ENCODE measurements around the gene RRAS. TPM values are rescaled to one million over a fixed set of nuclear protein-coding genes. Genes with fewer than 3 reads are reported as not detected.
"Not testable (repeated sequence)": the region's sequence is repeated elsewhere in the genome, so short reads cannot be mapped to it uniquely, and the experiment has no call there.

RRAS gene
- total RNA-seq, 6 donors from 2014 or later = 81.7 to 160 (median 107) TPM

- no peaks in the 10 kb centered on the region for H3K27me3 ChIP-seq
- 61 to 86% methylated on average over 10 to 11 of the region's 11 CpGs for WGBS, 2 donors
- TF ChIP-seq EP300 (IDR thresholded peaks at IDR 0.05) (no peak), POLR2A (IDR thresholded peaks at IDR 0.05) (no peak), POLR2AphosphoS5 (IDR thresholded peaks at IDR 0.05) (no peak), CTCF (IDR thresholded peaks at IDR 0.05) (no peak)
- ATAC-seq (ENCODE audit: low FRiP score in 2 of 2) (peak in 1 of 2 donors; percentile 79), DNase-seq (peak in 1 of 2 donors; percentile 78)
- no peak overlapping the region for H3K4me3 ChIP-seq
- H3K36me3 ChIP-seq = peaks cover 6 to 43% (median 30%) of the 10 kb centered on the region in 4 donors
- H3K9me3 ChIP-seq = no peaks in the 10 kb centered on the region
- H3K4me1 ChIP-seq = peaks cover 4 to 13% (median 9%) of the 10 kb centered on the region in 4 donors
- peak overlapping the region in 3 of 4 donors; percentile 2 to 49 (median 4) for H3K27ac ChIP-seq
Measured at GRCh38 chr19:49626226-49626625, 13.7 kb downstream of the RRAS start.

GRCh38 chr19:49624967-49625910, 14.7 kb downstream of the RRAS start:
- ATAC-seq (ENCODE audit: low FRiP score in 2 of 2) (peak; percentile 26 to 47), DNase-seq (peak in 1 of 2 donors; percentile 83)
- peak overlapping the region in 1 of 4 donors; percentile 49 for H3K27ac ChIP-seq
- WGBS, 2 donors = 87 to 89% methylated on average over 14 to 27 of the region's 27 CpGs
- no peak overlapping the region for H3K4me3 ChIP-seq
- H3K36me3 ChIP-seq = peaks cover 7 to 47% (median 34%) of the 10 kb centered on the region in 4 donors
- TF ChIP-seq EP300 (IDR thresholded peaks at IDR 0.05) (no peak), CTCF (IDR thresholded peaks at IDR 0.05) (no peak), POLR2AphosphoS5 (IDR thresholded peaks at IDR 0.05) (no peak), POLR2A (IDR thresholded peaks at IDR 0.05) (no peak)
- H3K4me1 ChIP-seq = peaks cover 0 to 6% (median 2%) of the 10 kb centered on the region in 4 donors
- H3K9me3 ChIP-seq = no peaks in the 10 kb centered on the region
- H3K27me3 ChIP-seq = no peaks in the 10 kb centered on the region

- not testable (repeated sequence) for H3K27me3 ChIP-seq; H3K9me3 ChIP-seq; ATAC-seq (ENCODE audit: low FRiP score in 2 of 2); H3K4me3 ChIP-seq; DNase-seq; H3K27ac ChIP-seq
- peaks cover 0 to 14% (median 6%) of the 10 kb centered on the region in 4 donors for H3K4me1 ChIP-seq
- 85 to 90% methylated on average over 13 of the region's 13 CpGs for WGBS, 2 donors
- peaks cover 25 to 71% (median 58%) of the 10 kb centered on the region in 4 donors for H3K36me3 ChIP-seq
Measured at GRCh38 chr19:49617860-49618259, 22.1 kb downstream of the RRAS start.

- H3K36me3 ChIP-seq = peaks cover 24 to 69% (median 56%) of the 10 kb centered on the region in 4 donors
- no peaks in the 10 kb centered on the region for H3K27me3 ChIP-seq
- 94% methylated on average over 7 of the region's 7 CpGs for WGBS, 2 donors
Measured at GRCh38 chr19:49616945-49617344, 23.0 kb downstream of the RRAS start.

More at GRCh38 chr19:49616945-49617344, 23.0 kb downstream of the RRAS start:
- Histone ChIP-seq H3K4me1 (peaks cover 5 to 18% (median 14%) of the 10 kb centered on the region in 4 donors), H3K27ac (no peak overlapping the region), H3K9me3 (no peaks in the 10 kb centered on the region), H3K4me3 (no peak overlapping the region)
- ATAC-seq (ENCODE audit: low FRiP score in 2 of 2) (no peak), DNase-seq (no peak)
- TF ChIP-seq POLR2AphosphoS5 (IDR thresholded peaks at IDR 0.05) (no peak), EP300 (IDR thresholded peaks at IDR 0.05) (no peak), CTCF (IDR thresholded peaks at IDR 0.05) (no peak), POLR2A (IDR thresholded peaks at IDR 0.05) (no peak)

All from upper lobe of left lung (tissue), 6 donors.